ENCODE data around the gene NRXN3.

The NRXN3 gene

GRCh38 chr14:79204591-79204990, 1034.4 kb downstream of the NRXN3 start:
- no peak for TF ChIP-seq CTCF (IDR thresholded peaks at IDR 0.05; ENCODE audit: low read depth, low read length, missing control alignments)
- no peak overlapping the region for H3K4me3 ChIP-seq (ENCODE audit: low read depth, low read length)
- DNase-seq (ENCODE audit: low read depth) = no peak

- DNase-seq (ENCODE audit: low read depth) = no peak
- no peak overlapping the region for H3K4me3 ChIP-seq (ENCODE audit: low read depth, low read length)
- no peak for TF ChIP-seq CTCF (IDR thresholded peaks at IDR 0.05; ENCODE audit: low read depth, low read length, missing control alignments)
Observed at GRCh38 chr14:79209418-79209817, 1039.2 kb downstream of the NRXN3 start.

DNA sequence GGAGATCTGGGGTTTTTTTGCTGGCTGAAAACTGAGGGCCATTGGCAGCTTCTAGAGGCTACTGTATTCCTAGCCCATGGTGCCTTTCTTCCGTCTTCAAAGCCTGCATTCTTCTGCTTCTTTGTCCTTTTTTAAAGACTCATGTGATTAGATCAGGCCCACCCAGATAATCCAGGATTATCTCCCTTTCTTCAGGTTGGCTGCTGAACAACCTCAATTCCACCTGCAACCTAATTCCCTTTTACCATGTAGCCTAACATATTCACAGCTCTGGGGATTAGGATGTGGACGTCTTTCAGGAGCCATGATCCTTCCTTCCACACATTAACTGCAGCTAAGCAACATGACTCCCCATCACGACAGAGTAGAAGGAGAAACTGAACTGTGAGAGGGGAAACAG, 1055.6 kb downstream of the NRXN3 start:
- no peak for DNase-seq (ENCODE audit: low read depth)

DNA sequence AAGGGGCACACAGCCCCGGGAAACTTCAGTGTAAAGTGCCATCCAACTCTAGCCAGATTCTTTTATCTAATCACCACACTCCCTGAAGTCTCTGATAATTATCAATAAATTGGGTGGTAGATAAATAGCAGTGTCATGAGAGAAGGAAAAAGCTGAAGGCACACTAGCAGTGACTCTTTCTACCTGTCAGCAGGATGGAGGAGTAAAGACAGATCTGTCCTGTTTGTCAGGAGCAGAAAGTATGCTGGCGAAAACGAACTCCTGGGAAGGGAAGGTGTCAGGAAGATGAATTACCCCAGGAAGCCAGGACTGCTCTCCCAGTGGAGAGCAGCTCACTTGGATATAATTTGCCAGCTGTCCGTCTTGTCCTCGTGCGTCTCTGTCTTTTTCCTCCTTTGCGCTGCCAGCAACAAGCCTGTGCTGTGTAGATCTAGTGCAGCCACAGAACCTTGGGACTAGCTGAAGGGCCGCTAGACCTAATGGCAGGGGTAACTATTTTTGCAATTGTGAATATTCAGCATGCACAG, 1059.3 kb downstream of the NRXN3 start:
- TF ChIP-seq CTCF (IDR thresholded peaks at IDR 0.05; ENCODE audit: low read depth, low read length, missing control alignments) = no peak
- H3K4me3 ChIP-seq (ENCODE audit: low read depth, low read length) = no peak overlapping the region
- DNase-seq (ENCODE audit: low read depth) = no peak

More for the DNA sequence above, 1055.6 kb downstream of the NRXN3 start:
- no peak overlapping the region for H3K4me3 ChIP-seq (ENCODE audit: low read depth, low read length)
- TF ChIP-seq CTCF (IDR thresholded peaks at IDR 0.05; ENCODE audit: low read depth, low read length, missing control alignments) = no peak

DNA sequence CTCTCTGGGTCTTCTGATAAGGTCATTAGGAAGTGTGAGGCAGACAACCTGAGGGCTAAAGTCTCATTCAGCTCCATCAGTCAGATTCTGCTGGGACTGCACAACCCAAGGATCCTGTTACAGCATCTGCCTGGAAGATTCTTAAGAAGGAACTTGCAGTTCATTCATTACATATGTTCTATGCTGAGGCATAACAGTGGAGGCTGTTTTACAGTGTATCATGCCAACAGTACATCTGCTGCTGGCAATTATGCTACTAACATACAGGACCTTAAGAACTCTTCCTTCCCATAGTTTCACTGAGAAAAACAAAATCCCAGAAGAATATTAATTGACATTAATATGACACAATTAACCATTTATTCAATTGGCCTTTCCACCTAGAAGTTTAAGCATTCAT, 1072.5 kb downstream of the NRXN3 start:
- no peak for TF ChIP-seq CTCF (IDR thresholded peaks at IDR 0.05; ENCODE audit: low read depth, low read length, missing control alignments)
- H3K4me3 ChIP-seq (ENCODE audit: low read depth, low read length) = no peak overlapping the region
- no peak for DNase-seq (ENCODE audit: low read depth)

DNA sequence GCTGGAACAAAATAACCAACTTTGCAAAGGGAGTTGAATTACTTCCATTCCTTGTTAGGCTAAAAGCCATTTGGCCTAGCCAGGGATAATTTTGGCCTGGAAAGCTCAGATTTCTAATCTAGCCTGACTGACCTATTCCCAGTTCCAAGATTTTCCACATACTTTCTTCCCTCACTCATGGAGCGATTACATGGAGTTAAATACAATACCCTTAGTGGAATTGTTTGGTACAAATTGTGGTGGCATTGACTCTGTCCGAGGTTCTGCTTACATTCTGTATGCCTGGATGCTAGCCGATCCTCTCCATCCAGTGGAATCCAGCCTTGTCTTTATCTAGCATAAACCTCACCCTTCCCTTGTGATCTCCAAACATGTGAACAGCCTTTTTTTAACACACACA, 1076.0 kb downstream of the NRXN3 start:
- no peak for TF ChIP-seq CTCF (IDR thresholded peaks at IDR 0.05; ENCODE audit: low read depth, low read length, missing control alignments)
- no peak overlapping the region for H3K4me3 ChIP-seq (ENCODE audit: low read depth, low read length)
- no peak for DNase-seq (ENCODE audit: low read depth)

GRCh38 chr14:79248126-79248525, 1078.0 kb downstream of the NRXN3 start:
- no peak overlapping the region for H3K4me3 ChIP-seq (ENCODE audit: low read depth, low read length)
- no peak for DNase-seq (ENCODE audit: low read depth)
- no peak for TF ChIP-seq CTCF (IDR thresholded peaks at IDR 0.05; ENCODE audit: low read depth, low read length, missing control alignments)
